A549 (cell line): Measurements from ENCODE around the gene ERICH6B.

Experiments used
- POLR2A ChIP-seq: IDR thresholded peaks from 2 replicates; pipeline ENCODE4 v1.6.1; 2012; ENCODE audit warnings: mild to moderate bottlenecking, low read length
- RFX5 ChIP-seq: fragments of 450-650 bp; IDR thresholded peaks from 2 replicates; pipeline ENCODE4 v1.7.1; 2014; ENCODE audit warnings: antibody characterized with exemption, mild to moderate bottlenecking, moderate library complexity
- SREBF2 ChIP-seq: fragments of 450-650 bp; IDR thresholded peaks from 2 replicates; pipeline ENCODE4 v1.6.1; 2014; ENCODE audit warnings: mild to moderate bottlenecking, moderate library complexity
- TF ChIP-seq, protein P1 (sequence below): fragments of >200 bp; sonication (Bioruptor Twin); formaldehyde crosslinking; IDR thresholded peaks from 3 replicates; pipeline ENCODE4 v1.5.1; 2016
- TF ChIP-seq, protein P2 (sequence below): fragments of 200-600 bp; sonication (generic); IDR thresholded peaks from 2 replicates; pipeline ENCODE4 v1.6.1; 2016; ENCODE audit warnings: antibody characterized with exemption, mild to moderate bottlenecking, moderate library complexity

DNA sequence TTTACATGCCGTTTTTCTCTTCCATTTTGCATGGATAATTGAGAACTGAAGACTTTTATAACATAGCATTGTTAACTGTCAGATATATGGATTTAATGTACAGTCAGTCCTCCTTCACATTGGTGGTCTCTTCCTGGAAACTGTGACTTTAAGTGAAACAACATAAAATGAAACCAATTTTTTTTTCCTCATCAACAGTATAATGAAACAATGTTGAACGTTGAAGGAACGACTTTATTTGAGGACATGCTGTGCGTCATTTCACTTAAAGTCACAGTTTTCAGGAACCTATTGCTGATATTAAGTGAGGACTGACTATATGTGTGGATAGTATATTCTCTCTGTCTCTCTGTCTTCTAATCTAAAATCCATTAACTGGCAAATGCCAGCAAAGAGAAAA, 96.0 kb downstream of the ERICH6B start:
- TF ChIP-seq POLR2A = no peak
- TF ChIP-seq, protein P1, sequence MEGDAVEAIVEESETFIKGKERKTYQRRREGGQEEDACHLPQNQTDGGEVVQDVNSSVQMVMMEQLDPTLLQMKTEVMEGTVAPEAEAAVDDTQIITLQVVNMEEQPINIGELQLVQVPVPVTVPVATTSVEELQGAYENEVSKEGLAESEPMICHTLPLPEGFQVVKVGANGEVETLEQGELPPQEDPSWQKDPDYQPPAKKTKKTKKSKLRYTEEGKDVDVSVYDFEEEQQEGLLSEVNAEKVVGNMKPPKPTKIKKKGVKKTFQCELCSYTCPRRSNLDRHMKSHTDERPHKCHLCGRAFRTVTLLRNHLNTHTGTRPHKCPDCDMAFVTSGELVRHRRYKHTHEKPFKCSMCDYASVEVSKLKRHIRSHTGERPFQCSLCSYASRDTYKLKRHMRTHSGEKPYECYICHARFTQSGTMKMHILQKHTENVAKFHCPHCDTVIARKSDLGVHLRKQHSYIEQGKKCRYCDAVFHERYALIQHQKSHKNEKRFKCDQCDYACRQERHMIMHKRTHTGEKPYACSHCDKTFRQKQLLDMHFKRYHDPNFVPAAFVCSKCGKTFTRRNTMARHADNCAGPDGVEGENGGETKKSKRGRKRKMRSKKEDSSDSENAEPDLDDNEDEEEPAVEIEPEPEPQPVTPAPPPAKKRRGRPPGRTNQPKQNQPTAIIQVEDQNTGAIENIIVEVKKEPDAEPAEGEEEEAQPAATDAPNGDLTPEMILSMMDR = no peak
- no peak for TF ChIP-seq SREBF2
- TF ChIP-seq RFX5 = no peak
- TF ChIP-seq, protein P2, sequence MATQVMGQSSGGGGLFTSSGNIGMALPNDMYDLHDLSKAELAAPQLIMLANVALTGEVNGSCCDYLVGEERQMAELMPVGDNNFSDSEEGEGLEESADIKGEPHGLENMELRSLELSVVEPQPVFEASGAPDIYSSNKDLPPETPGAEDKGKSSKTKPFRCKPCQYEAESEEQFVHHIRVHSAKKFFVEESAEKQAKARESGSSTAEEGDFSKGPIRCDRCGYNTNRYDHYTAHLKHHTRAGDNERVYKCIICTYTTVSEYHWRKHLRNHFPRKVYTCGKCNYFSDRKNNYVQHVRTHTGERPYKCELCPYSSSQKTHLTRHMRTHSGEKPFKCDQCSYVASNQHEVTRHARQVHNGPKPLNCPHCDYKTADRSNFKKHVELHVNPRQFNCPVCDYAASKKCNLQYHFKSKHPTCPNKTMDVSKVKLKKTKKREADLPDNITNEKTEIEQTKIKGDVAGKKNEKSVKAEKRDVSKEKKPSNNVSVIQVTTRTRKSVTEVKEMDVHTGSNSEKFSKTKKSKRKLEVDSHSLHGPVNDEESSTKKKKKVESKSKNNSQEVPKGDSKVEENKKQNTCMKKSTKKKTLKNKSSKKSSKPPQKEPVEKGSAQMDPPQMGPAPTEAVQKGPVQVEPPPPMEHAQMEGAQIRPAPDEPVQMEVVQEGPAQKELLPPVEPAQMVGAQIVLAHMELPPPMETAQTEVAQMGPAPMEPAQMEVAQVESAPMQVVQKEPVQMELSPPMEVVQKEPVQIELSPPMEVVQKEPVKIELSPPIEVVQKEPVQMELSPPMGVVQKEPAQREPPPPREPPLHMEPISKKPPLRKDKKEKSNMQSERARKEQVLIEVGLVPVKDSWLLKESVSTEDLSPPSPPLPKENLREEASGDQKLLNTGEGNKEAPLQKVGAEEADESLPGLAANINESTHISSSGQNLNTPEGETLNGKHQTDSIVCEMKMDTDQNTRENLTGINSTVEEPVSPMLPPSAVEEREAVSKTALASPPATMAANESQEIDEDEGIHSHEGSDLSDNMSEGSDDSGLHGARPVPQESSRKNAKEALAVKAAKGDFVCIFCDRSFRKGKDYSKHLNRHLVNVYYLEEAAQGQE = no peak
